ENCODE measurements around the gene PPP2R5C.
A peak's percentile ranks its signal among the peaks of the same experiment; 100 is the strongest.

PPP2R5C gene

GRCh38 chr14:101960225-101960624, 198.7 kb downstream of the PPP2R5C start:
- no peak overlapping the region for H3K27ac Mint-ChIP-seq
- H3K27me3 Mint-ChIP-seq: no peaks in the 10 kb centered on the region
- H3K4me3 Mint-ChIP-seq: no peak overlapping the region
- peak; percentile 36 for DNase-seq
- H3K4me1 Mint-ChIP-seq: peaks cover 11% of the 10 kb centered on the region
- H3K9me3 Mint-ChIP-seq: no peaks in the 10 kb centered on the region
- no peaks in the 10 kb centered on the region for H3K36me3 Mint-ChIP-seq (ENCODE audit: low read depth)
- ATAC-seq: no peak

DNA sequence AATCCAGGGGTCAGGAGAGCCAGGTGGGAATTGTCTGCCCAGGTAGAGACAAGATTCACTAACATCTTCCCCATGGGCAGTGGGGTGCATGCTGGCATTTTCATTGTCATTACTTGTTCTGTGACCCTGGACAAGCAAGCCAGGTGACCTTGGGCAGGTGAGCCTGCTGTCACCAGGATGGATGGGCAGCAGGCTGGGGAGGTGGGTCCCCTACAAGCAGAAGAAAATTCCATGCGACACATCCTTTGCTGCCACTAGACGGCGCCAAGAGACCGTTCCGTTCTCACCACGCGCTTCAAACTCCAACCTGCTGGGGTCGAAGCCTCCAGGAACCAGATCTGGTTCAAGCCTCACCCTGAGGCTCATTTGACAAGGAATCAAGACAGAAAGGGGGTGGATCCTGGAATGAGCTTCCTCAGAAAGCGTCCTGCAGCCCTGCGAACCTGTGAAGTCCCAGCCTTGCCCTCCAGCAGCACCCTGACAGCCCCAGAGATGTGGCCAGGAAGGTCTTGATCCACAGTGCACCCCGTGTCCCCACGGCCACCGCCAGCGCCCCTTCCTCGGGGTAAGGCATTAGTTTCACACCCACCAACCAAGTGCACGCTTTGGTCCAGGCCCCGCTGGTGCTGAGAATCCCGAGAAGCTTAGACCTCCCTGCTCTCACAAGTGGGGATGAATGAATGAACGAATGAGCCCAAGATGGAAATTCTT, 199.7 kb downstream of the PPP2R5C start:
- Mint-ChIP-seq H3K4me1 (peaks cover 18% of the 10 kb centered on the region), H3K27me3 (no peaks in the 10 kb centered on the region), H3K4me3 (no peak overlapping the region), H3K9me3 (no peaks in the 10 kb centered on the region), H3K27ac (peak overlapping the region; percentile 55), H3K36me3 (ENCODE audit: low read depth) (no peaks in the 10 kb centered on the region)
- DNase-seq: peak; percentile 81
- ATAC-seq: no peak

DNA sequence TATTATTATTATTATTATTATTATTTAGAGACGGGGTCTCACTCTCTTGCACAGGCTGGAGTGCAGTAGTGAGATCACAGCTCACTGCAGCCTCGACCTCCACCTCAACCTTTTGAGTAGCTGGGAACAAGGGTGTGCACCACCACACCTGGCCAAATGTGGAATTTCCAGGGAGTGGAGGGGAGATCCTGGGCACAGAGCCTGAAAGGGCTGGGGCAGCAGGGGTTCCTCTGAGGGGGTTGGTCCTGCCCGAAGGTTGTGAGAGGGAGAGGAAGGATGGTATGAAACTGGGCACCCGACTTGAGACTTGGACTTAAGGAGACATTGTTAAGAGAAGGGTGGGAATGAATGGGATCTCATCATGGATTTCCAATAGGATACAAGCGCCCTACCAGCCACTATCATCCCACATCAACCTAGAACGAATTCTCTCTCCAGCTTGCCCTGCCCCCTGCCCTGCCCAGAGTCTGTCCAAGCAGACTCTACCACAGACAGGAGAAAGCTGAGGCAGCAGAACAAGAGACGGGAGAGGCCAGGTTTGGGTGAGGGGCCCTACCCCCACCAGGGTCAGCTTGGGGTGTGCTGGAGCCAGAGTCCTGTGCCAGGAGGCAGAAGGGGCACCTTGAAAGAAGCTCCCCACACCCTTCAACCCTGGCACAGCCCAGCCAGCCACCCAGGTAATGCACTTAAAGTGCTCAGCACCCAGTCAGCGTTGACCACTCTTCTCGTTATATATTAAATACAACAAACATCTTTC, 200.4 kb downstream of the PPP2R5C start:
- DNase-seq: no peak
- no peak for ATAC-seq
- Mint-ChIP-seq H3K36me3 (ENCODE audit: low read depth) (no peaks in the 10 kb centered on the region), H3K27ac (no peak overlapping the region), H3K4me3 (no peak overlapping the region), H3K9me3 (no peaks in the 10 kb centered on the region), H3K4me1 (peaks cover 25% of the 10 kb centered on the region), H3K27me3 (no peaks in the 10 kb centered on the region)

DNA sequence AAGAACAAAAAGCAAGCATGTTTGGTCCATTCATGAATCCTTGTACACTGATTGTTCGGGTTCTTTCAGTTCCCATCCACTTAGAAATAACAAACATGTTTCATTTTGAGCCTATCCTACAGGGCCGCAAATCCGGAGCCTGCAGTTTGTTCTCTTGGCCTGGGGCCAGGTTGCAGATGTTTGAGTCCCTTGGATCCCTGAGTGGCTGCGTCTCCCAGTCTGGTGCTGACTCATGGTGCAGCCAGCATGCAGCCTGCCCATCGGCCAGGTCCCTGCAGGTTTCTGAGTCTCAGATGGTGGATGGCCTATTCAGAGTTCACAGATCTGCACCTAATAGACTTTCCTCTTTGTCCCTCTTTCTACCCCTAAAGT, 201.0 kb downstream of the PPP2R5C start:
- Mint-ChIP-seq H3K4me1 (peaks cover 27% of the 10 kb centered on the region), H3K27ac (no peak overlapping the region), H3K4me3 (no peak overlapping the region), H3K36me3 (ENCODE audit: low read depth) (no peaks in the 10 kb centered on the region), H3K9me3 (no peaks in the 10 kb centered on the region), H3K27me3 (no peaks in the 10 kb centered on the region)
- no peak for DNase-seq
- ATAC-seq: no peak

DNA sequence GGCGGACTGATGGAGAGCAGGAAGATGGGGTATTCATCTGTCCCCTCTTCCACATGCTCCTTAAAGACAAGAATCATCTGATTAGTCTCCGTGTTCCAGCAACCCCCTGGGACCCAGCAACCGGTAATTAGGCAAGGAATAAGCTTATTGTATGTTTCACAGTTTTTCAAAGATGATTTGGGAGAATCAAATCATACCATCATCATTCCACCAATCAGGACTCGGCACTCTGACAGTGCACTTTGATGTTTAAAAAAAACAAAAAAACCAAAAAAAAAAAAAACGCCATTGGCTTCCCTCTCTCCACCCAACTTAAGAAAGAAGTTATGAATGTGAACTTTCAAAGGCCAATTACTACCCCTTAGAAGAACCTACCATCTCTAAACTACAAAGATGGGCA, 201.5 kb downstream of the PPP2R5C start:
- no peak for DNase-seq
- H3K4me3 Mint-ChIP-seq: no peak overlapping the region
- peaks cover 2% of the 10 kb centered on the region for H3K36me3 Mint-ChIP-seq (ENCODE audit: low read depth)
- H3K9me3 Mint-ChIP-seq: no peaks in the 10 kb centered on the region
- no peaks in the 10 kb centered on the region for H3K27me3 Mint-ChIP-seq
- no peak for ATAC-seq
- H3K27ac Mint-ChIP-seq: no peak overlapping the region
- peaks cover 30% of the 10 kb centered on the region for H3K4me1 Mint-ChIP-seq

- DNase-seq (no peak), ATAC-seq (no peak)
- peaks cover 7% of the 10 kb centered on the region for H3K36me3 Mint-ChIP-seq (ENCODE audit: low read depth)
- H3K27me3 Mint-ChIP-seq: no peaks in the 10 kb centered on the region
- H3K4me3 Mint-ChIP-seq: peak overlapping the region; percentile 65
- no peaks in the 10 kb centered on the region for H3K9me3 Mint-ChIP-seq
- peaks cover 31% of the 10 kb centered on the region for H3K4me1 Mint-ChIP-seq
- peak overlapping the region; percentile 70 for H3K27ac Mint-ChIP-seq
Measured at GRCh38 chr14:101963656-101964296, 202.3 kb downstream of the PPP2R5C start.

DNA sequence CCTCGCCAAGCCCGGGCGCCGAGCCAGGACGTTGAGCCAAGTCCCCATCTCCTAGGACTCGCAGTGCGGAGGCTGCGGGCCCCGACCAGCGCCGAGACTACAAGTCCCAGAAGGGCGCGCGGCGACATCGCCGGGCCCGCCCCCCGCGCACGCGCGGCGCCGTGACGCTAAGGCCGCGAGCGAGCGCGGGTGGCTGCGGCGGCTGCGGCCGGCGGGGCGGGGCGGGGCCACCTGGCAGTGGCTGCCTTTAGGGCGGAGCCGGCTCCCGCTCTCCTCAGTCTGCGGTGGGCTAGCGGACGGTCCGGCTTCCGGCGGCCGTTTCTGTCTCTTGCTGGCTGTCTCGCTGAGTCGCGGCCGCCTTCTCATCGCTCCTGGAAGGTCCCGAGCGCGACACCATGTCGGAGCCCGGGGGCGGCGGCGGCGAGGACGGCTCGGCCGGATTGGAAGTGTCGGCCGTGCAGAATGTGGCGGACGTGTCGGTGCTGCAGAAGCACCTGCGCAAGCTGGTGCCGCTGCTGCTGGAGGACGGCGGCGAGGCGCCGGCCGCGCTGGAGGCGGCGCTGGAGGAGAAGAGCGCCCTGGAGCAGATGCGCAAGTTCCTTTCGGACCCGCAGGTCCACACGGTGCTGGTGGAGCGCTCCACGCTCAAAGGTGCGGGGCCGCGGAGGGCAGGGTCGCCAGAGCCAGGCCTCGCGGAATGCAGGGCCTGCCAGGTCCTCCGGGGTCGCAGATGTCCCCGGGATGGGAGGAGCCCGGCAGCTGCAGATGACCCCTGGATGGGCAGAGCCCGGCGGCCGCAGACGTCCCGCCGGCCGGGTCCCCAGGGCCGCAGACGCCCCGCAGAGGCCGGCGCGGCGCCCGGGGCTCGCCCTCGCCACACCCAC, 203.0 kb downstream of the PPP2R5C start, which contains the start of gene DYNC1H1:
Gene DYNC1H1, plus strand, starts transcription at position 277 of the 884 bp plus-strand sequence. Its CDS starts 119 bp downstream, at position 396.
- Mint-ChIP-seq H3K4me3 (peak within 1 kb of the TSS; percentile 88), H3K36me3 (ENCODE audit: low read depth) (peaks cover 10% of the 10 kb centered on the region), H3K9me3 (no peaks in the 10 kb centered on the region), H3K27ac (peak within 1 kb of the TSS; percentile 84), H3K27me3 (no peaks in the 10 kb centered on the region), H3K4me1 (peaks cover 34% of the 10 kb centered on the region)
- peak; percentile 89 for DNase-seq
- peak; percentile 89 for ATAC-seq

DNA sequence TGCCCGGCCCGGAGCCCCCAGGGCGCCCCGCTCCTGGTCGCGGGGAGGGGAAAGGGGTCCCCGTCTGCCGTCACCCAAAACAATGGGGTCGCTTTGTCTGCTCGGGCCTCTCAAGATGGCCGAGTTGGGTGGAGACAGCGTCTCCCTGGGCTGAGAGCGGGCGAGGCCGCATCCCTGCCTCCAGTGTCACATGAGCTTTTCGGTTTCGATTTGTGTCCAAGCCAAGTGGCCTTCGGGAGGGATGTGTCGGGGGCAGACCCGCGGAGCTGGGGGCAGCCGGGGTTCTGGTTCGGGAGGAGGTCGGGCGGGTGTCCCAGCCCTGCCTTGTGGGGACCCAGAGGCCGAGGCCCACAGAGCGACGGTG, 203.7 kb downstream of the PPP2R5C start:
- DNase-seq (peak; percentile 64), ATAC-seq (peak; percentile 53)
- Mint-ChIP-seq H3K9me3 (no peaks in the 10 kb centered on the region), H3K27me3 (no peaks in the 10 kb centered on the region), H3K36me3 (ENCODE audit: low read depth) (peaks cover 13% of the 10 kb centered on the region), H3K4me3 (peak overlapping the region; percentile 88), H3K27ac (peak overlapping the region; percentile 73), H3K4me1 (peaks cover 37% of the 10 kb centered on the region)

GRCh38 chr14:101965770-101966722, 204.5 kb downstream of the PPP2R5C start:
- Mint-ChIP-seq H3K4me1 (peaks cover 39% of the 10 kb centered on the region), H3K27me3 (no peaks in the 10 kb centered on the region), H3K27ac (peak overlapping the region; percentile 73), H3K36me3 (ENCODE audit: low read depth) (peaks cover 17% of the 10 kb centered on the region), H3K9me3 (no peaks in the 10 kb centered on the region), H3K4me3 (peak overlapping the region; percentile 88)
- no peak for DNase-seq
- ATAC-seq: no peak

DNA sequence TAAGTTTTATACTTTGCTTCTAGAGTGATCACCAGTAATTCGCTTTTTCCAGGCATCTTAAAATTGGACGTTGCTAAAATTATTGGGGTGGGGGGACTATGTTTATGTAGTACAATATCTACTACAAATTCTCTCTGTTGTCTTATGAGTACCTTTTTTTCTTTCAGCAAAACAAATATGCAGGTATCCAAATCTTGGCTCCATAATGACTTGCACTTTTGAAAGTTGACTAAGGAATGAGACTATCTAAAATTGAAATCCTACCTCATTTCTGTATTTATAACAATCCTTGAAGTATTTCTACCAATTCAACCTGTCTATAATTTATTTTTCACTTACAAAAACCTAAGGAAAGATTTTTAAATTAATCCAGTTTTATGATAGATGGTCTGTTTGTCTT, 205.2 kb downstream of the PPP2R5C start:
- Mint-ChIP-seq H3K4me1 (peaks cover 37% of the 10 kb centered on the region), H3K27ac (peak overlapping the region; percentile 50)
- ATAC-seq: no peak

GRCh38 chr14:101968186-101968585, 206.7 kb downstream of the PPP2R5C start:
- peaks cover 24% of the 10 kb centered on the region for H3K36me3 Mint-ChIP-seq (ENCODE audit: low read depth)
- ATAC-seq: no peak
- no peaks in the 10 kb centered on the region for H3K27me3 Mint-ChIP-seq
- no peak overlapping the region for H3K4me3 Mint-ChIP-seq
- H3K27ac Mint-ChIP-seq: no peak overlapping the region
- DNase-seq: no peak
- peaks cover 52% of the 10 kb centered on the region for H3K4me1 Mint-ChIP-seq
- H3K9me3 Mint-ChIP-seq: no peaks in the 10 kb centered on the region

More for the DNA sequence above, 205.2 kb downstream of the PPP2R5C start:
- H3K27me3 Mint-ChIP-seq: no peaks in the 10 kb centered on the region
- peaks cover 17% of the 10 kb centered on the region for H3K36me3 Mint-ChIP-seq (ENCODE audit: low read depth)
- H3K9me3 Mint-ChIP-seq: no peaks in the 10 kb centered on the region
- H3K4me3 Mint-ChIP-seq: peak overlapping the region; percentile 88
- DNase-seq: no peak

- Mint-ChIP-seq H3K4me1 (peaks cover 50% of the 10 kb centered on the region), H3K9me3 (no peaks in the 10 kb centered on the region), H3K27me3 (no peaks in the 10 kb centered on the region), H3K36me3 (ENCODE audit: low read depth) (peaks cover 24% of the 10 kb centered on the region), H3K4me3 (no peak overlapping the region), H3K27ac (no peak overlapping the region)
- no peak for DNase-seq
- no peak for ATAC-seq
Measured at GRCh38 chr14:101969481-101969880, 208.0 kb downstream of the PPP2R5C start.

GRCh38 chr14:101970830-101971400, 209.4 kb downstream of the PPP2R5C start:
- Mint-ChIP-seq H3K9me3 (no peaks in the 10 kb centered on the region), H3K4me1 (peaks cover 46% of the 10 kb centered on the region), H3K4me3 (no peak overlapping the region), H3K27me3 (no peaks in the 10 kb centered on the region), H3K36me3 (ENCODE audit: low read depth) (peaks cover 24% of the 10 kb centered on the region), H3K27ac (peak overlapping the region; percentile 70)
- no peak for DNase-seq
- ATAC-seq: no peak
